Measurements from ENCODE around the gene CA9.
"Not testable (repeated sequence)": the region's sequence is repeated elsewhere in the genome, so short reads cannot be mapped to it uniquely, and the experiment has no call there.

Gene CA9

DNA sequence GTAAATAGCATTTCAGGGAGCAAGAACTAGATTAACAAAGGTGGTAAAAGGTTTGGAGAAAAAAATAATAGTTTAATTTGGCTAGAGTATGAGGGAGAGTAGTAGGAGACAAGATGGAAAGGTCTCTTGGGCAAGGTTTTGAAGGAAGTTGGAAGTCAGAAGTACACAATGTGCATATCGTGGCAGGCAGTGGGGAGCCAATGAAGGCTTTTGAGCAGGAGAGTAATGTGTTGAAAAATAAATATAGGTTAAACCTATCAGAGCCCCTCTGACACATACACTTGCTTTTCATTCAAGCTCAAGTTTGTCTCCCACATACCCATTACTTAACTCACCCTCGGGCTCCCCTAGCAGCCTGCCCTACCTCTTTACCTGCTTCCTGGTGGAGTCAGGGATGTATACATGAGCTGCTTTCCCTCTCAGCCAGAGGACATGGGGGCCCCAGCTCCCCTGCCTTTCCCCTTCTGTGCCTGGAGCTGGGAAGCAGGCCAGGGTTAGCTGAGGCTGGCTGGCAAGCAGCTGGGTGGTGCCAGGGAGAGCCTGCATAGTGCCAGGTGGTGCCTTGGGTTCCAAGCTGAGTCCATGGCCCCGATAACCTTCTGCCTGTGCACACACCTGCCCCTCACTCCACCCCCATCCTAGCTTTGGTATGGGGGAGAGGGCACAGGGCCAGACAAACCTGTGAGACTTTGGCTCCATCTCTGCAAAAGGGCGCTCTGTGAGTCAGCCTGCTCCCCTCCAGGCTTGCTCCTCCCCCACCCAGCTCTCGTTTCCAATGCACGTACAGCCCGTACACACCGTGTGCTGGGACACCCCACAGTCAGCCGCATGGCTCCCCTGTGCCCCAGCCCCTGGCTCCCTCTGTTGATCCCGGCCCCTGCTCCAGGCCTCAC is at the start of gene CA9:
CA9 (plus strand) TSS at position 797 of the 893 bp plus-strand sequence; CDS start at position 829, 32 bp downstream.
- no peak for DNase-seq (ENCODE audit: low read depth in 2 of 2)

DNA sequence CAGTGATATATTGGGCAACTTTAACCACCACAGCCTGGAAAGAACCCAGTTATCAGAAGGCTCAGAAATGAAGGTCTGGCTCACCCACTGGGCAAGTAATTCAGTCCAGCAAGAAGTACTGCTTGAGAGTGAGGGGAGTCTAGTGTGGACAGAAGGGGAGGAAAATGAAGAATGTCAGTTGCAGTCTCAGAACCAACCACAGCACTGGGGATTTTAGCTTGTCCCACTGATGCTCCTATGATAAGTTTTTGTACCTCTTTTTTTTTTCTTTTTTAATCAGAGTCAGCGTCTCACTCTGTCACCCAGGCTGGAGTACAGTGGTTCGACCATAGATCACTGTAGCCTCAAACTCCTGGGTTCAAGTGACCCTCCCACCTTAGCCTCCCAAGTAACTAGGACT is 46.2 kb upstream of the CA9 start:
- DNase-seq (ENCODE audit: low read depth in 2 of 2), result no peak

DNA sequence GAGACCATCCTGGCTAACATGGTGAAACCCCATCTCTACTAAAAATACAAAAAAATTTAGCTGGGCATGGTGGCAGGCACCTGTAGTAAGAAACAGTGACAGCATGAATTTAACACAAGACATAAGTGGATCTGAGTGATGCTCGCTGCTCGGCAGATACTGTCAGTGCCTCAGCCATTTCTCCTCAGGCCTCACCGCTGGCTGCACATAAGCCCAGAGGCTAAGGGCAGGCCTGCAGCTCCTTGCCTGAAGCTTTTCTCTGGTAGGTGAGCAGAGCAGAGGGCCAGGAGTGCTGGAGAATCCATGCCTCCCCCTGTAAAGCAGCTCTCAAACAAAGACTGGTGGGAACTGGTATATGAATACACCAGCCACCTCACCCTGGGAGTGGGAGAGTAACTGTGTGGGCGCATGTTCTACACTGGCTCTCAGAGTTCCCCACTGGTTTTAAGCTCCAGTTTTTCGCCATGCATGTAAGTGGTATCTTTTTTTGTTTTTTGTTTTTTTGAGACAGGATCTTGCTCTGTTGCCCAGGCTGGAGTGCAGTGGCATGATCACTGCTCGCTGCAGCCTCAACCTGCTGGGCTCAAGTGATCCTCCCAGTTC is 45.2 kb upstream of the CA9 start:
- no peak for DNase-seq (ENCODE audit: low read depth in 2 of 2)

DNA sequence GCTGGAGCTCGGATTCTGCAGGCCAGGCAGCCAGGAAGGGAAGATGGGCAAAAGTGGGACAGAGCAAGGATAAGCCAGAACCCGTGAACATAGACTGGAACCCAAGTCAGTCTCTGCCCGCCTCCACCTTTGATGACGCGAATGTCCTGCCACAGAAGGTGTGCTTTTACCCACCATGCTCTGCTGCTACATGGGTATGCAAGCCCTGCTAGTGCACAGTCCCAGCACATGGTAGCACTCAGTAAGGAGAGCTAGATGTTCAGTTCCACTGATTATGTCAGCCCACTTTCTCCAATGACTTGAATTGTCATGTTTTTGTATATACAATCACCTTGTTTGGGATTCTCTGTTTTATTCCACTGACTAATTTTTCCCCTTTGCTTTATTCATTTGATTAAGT is 44.1 kb upstream of the CA9 start:
- no peak for DNase-seq (ENCODE audit: low read depth in 2 of 2)

DNA sequence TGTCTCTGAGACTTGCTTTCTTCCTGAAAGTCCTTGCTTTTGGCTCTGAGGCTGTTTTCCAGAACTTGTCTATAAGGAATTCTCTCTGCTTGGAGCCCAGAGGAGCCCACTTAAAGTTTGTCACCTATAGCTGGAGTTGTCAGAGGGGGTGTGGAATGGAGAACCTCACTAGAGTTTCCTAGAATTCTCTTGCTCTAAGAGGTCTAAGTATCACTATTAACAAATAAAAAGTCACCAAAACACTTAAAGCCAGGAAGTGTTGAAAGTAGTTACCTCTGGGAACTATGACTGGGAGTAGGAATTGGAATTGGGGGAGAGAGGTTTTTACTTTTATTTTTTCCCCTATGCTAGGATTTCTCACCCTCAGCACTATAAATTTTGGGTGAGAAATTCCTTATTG is 38.0 kb upstream of the CA9 start:
- no peak for DNase-seq (ENCODE audit: low read depth in 2 of 2)

DNA sequence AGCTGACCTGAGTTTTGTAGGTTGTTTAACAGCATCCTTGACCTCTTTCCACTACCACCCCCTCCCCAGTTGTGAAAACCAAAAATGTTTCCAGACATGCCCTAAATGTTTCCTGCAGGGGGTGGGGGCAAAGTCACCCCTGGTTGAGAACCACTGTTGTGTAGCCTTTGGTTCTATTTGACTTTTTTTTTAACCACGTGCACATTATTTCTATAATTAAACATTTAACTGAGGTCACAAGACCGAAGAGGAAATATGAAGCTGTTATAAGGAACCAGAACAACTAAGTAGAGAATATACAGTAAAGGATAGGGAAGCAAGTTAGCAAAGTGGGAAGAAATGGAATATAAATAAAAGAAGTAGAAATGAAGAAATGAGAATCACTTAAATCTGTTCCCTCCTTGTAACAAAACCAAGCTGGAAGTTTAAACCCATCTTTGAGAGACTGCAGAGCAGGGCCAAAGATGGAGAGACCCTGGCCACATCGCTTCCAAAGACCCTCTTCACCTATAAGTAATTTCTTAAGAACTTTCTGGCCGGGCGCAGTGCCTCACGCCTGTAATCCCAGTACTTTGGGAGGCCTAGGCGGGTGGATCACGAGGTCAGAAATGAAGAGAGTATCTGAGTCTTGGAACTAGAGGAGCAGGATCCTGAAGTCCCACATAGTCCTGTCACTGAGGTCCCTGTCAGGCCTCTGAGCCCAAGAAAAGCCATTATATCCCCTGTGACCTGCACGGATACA is 37.4 kb upstream of the CA9 start:
- DNase-seq (ENCODE audit: low read depth in 2 of 2), result no peak

DNA sequence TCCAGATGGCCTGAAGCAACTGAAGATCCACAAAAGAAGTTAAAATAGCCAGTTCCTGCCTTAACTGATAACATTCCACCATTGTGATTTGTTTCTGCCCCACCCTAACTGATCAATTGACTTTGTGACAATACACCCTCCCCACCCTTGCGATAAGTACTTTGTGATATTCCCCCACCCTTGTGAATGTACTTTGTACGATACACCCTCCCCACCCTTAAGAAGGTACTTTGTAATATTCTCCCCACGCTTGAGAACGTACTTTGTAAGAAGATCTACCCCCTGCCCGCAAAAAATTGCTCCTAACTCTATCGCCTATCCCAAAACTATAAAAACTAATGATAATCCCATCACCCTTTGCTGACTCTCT is 36.9 kb upstream of the CA9 start:
- not testable (repeated sequence) for DNase-seq (ENCODE audit: low read depth in 2 of 2)

DNA sequence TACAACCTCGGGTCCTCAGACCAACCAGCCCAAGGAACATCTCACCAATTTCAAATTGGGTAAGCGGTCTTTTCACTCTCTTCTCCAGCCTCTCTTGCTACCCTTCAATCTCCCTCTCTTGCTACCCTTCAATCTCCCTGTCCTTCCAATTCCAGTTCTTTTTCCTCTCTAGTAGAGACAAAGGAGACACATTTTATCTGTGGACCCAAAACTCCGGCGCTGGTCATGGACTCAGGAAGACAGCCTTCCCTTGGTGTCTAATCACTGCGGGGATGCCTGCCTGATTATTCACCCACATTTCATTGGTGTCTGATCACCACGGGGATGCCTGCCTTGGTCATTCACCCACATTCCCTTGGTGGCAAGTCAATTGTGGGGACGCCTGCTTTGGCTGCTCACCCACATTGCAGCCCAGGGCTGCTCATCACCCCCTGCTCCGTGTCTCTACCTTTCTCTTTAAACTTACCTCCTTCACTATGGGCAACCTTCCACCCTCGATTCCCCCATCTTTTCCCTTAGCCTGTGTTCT is 36.2 kb upstream of the CA9 start:
- not testable (repeated sequence) for DNase-seq (ENCODE audit: low read depth in 2 of 2)

DNA sequence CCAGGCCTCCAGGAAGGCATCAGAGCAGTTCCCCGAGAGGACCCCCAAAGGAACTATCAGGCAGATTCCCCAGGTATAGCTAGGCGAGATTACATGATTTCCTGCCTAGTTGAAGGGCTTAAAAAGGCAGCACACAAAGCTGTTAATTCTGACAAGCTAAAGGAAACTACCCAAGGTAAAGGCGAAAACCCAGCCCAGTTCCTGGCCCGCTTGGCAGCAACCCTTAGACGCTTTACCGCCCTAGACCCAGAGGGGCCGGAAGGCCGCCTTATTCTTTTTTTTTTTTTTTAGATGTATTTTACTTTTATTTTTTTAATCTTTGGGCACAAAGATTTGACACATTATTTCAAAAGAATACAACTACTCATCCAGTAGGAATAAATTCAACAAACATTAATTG is 35.0 kb upstream of the CA9 start:
- not testable (repeated sequence) for DNase-seq (ENCODE audit: low read depth in 2 of 2)

DNA sequence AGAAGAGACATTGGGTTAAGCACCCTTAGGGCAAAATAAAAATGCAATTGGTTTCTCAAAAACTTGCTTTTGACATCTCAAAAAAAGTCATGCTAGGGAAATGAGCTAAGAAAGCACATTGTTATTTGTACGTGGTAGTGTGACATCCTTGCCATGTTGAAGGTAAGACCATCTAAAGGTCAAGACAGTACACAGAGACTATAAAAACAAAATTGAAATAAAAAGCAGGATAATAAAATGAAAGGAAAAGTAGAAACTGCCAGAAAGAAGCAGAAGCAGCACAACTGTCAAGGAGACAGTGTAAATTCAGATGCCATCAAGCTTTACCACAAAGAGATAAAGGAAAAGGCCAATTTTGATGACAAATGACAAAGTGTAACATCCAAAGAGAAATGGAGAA is 34.5 kb upstream of the CA9 start:
- DNase-seq (ENCODE audit: low read depth in 2 of 2), result not testable (repeated sequence)

DNA sequence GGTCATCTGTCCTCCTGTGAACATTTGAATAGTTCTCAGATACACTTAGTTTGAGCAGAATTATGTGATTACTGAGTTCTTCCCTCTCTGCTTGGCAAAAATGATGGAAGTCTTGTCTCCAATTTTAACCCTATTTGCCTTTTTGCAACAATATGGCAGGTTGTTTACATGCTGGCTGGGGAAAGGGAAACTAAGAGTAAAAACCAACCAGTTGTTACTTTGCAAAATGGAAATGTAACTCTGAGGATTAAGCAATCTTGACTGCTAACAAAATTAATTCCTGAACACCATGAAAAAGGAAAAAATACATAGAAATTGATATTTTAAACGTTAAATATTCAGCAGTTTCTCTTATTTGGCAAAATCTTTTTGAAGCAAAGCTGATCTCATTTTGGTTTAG is 34.1 kb upstream of the CA9 start:
- DNase-seq (ENCODE audit: low read depth in 2 of 2), result no peak

DNA sequence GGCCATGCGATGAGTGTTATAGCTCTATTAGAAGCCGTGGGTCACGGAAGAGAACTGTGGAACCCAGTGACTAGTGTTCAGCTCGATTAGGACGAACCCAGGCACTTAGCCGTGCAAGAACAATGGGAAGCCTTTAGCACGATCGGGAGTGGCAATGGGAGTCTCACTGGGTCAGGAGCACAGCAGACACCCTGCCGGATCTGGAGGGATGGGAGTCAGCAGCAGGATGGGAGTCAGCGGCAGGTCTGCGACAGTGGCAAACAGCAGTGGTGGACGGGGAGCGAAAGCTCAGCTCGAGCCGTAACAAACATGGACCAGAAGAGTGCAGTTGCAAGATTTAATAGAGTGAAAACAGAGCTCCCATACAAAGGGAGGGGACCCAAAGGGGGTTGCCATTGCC is 33.3 kb upstream of the CA9 start:
- not testable (repeated sequence) for DNase-seq (ENCODE audit: low read depth in 2 of 2)

DNA sequence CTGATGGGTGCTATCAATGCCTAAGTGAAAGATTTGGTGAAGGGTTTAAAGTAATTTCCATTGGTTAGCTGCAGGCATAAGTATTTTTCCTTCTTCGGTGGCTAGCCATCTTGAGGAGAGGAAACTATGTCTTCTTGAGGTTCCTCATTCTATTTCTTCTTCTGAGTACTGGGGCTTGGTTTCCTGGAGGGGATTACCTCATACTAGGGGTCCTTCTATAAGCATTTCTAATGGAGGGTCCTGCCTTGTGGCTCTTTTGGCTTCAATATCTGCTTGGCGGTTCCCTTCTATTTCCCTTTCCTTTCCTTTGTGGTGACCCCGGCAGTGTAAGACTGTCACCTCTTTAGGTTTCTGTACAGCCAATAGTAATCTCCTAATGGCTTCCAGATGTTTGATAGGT is 32.2 kb upstream of the CA9 start:
- DNase-seq (ENCODE audit: low read depth in 2 of 2), result not testable (repeated sequence)

DNA sequence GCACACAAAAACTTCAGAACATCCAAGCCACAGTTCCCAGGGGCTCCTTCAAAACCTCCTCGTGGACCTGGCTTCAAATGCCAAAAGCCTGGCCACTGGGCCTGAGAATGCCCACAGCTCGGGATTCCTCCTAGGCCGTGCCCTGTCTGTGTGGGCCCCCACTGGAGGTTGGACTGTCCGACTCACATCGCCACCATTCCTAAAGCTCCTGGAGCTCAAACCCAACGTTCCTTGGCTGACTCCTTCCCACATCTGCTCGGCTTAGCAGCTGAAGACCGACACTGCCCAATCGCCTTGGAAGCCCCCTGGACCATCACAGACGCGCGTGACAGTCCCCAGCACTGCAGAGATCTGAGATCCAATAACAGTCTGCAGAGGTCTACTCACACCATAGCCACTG is 30.7 kb upstream of the CA9 start:
- DNase-seq (ENCODE audit: low read depth in 2 of 2), result no peak

DNA sequence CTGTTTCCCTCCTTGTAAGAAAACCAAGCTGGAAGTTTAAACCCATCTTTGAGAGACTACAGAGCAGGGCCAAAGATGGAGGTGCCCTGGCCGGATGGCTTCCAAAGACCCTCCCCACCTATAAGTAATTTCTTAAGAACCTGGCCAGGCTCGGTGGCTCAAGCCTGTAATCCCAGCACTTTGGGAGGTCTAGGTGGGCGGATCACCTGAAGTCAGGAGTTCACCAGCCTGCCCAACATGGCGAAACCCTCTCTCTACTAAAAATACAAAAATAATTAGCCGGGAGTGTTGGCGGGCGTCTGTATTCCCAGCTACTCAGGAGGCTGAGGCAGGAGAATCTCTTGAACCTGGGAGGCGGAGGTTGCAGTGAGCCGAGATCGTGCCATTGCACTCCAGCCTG is 28.0 kb upstream of the CA9 start:
- not testable (repeated sequence) for DNase-seq (ENCODE audit: low read depth in 2 of 2)

DNA sequence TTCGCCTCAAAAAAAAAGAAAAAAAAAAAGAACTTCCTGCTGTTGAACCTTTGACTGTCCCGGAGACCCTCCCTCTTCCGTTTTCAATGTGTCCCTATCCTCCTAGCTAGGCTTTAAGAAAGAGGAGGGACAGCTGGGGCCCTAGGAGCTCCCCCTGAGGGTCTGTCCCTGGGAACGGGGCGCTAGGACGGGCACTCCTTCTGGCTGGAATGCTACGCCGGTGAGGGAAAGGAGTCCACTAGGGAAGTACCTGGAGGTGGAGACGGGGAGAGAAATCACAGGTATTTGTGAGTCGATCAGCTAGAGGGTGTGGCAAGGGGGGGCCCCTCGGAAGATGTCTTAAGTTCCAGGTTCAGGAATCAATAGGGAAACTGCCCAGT is 27.6 kb upstream of the CA9 start:
- no peak for DNase-seq (ENCODE audit: low read depth in 2 of 2)

DNA sequence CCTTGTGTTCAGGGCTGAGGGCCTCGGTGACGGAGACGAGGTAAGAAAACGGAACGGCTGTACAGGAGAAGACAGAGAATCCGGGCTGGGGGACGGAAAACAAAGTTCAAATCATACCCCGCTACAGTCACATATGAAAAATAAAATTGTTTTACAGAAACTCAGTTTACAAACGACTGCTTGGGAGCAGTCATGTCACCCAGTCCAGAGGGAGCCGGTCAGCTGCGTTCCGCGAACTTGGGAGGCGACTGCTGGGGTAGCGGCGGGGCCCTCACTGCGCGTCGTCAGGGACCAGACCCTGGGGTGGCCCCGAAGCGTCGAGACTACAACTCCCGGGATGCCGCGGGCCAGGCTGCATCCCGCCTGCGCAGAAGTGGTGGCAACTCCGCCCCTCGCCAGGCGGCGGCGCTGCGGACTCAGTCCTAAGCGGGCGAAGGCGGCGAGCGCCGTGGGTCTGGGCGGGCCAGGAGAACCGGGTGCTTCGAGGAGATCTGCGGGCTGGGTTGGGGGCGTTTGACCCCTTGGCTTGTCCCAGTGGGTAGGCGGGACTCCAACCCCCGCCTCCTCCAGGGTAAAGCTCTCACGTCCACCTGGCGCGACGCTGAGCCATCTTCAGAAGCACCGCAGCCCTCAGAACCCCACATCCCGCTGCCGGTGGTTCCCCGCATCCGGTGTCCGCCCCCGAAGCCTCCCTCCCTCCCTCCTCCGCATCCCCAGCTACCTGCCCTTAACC is 27.0 kb upstream of the CA9 start:
- peak; percentile 84 to 86 for DNase-seq (ENCODE audit: low read depth in 2 of 2)

DNA sequence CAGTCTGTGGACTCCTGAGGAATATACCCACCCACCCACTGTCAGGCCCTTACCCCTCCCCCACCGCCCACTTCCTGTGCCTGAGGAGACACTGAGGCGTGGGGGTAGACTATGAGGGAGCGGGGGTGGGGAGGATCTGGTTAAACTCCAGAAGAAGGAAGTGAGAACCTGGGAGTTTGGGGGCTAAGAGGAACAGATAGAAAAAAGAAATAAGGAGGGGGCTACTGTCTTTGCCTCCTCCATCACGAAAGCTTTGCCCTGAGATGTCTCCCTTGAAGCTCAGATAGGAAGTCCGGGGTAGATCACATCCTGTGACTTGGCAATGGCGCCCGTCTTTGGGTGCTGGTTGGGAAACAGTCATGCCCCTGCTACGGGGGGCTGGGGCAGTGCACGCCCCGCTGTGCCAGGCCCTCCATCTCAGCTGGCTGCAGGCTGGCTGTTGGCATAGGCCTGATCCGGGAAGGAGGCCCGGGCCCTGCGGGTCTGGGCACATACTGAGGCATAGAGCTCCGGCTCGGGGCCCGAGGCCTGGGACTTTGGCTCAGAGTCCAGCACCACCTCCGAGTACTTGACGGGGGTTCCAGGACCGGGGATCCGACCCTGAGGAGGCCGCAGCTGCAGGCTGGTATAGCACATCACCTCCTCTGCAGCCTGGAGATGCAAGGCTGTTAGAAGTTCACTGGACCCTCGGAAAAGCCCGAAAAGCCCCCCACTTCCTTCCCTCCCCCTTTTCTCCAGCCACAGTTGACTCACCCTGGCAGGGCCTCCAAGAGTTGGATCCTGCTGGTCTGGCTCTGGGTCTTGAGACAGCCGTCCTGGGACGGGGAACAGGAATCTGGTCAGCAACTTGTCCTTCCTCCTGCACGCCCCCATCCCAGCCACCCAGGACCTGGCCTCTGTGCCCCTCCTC is 24.0 kb upstream of the CA9 start:
- no peak for DNase-seq (ENCODE audit: low read depth in 2 of 2)

DNA sequence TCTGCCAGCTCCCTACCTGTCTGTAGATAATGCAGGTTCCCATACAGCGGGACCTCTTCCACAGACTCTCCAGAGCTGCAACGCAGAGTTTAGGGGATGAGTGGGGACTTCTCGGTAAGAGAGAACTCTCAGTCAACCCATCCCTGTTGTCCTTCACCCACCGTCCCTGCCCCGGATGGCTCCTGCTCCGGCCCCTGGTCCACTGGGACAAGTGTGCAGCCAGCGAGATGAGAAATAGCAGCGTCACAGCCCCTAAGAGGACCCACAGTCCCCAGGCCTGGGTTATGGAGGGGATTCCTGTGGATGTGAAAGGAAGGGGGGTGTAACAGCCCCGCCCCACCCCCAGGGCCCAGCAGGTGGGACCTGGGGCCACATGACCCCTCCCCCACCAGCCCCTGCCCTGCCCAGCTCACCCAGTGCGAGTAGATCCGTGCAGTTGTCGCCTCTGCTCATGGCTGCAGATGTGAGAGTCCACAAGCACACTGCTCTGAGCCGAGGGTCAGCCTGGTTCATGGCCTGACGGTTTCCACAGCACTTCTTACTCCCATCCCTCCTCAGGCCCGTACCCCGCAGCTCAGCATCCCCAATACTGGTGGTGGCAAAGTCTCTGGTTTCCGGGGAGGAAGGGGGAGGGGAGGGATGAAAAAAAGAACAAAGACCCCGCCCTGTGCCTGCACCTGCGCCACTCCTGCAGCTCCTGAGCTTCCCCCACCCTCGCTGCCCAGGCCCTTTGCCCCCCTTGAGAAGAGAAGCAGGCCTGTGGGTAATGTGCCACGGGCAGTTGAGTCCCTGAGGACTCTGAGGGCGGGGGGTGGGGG is 23.2 kb upstream of the CA9 start, which contains the start of gene SIT1:
SIT1 (minus strand) TSS at position 591 of the 818 bp plus-strand sequence; CDS start at position 513, 78 bp downstream.
- DNase-seq (ENCODE audit: low read depth in 2 of 2), result no peak
